IPS DF 6.9 (cell line): ENCODE measurements around the gene TRMT6.

Source experiments
- DNase-seq: peaks from one replicate; pipeline ENCODE4 v3.0.0-alpha.2; 2013; ENCODE audit warnings: low read depth, low spot score
- H3K27ac ChIP-seq: one replicate; pipeline ENCODE4 v1.5.1; 2013; ENCODE audit warnings: low read length, control low read depth
- H3K27me3 ChIP-seq: 2 replicates; pipeline ENCODE4 v1.6.1; 2013; ENCODE audit warnings: mild to moderate bottlenecking, low read length; ENCODE audit not compliant: control insufficient read depth, insufficient read depth
- H3K36me3 ChIP-seq: 2 replicates; pipeline ENCODE4 v1.6.1; 2013; ENCODE audit warnings: low read length; ENCODE audit not compliant: control insufficient read depth, insufficient read depth
- H3K4me1 ChIP-seq: 2 replicates; pipeline ENCODE4 v1.6.1; 2013; ENCODE audit warnings: low read length; ENCODE audit not compliant: control insufficient read depth, insufficient read depth
- H3K4me3 ChIP-seq: 2 replicates; pipeline ENCODE4 v1.5.1; 2013; ENCODE audit warnings: mild to moderate bottlenecking, low read length
- H3K9me3 ChIP-seq: 2 replicates; pipeline ENCODE4 v1.6.1; 2013; ENCODE audit warnings: low read length, inconsistent platforms; ENCODE audit not compliant: control insufficient read depth, insufficient read depth
- WGBS: extraction: QIAGEN DNeasy Blood & Tissue Kit; methylation state at CpG from one replicate; pipeline ENCODE4 v1.1.7; 2013; ENCODE audit warnings: mixed read lengths, missing lambda C conversion rate; ENCODE audit not compliant: insufficient read length, insufficient coverage; 5-methylcytosine and 5-hydroxymethylcytosine counted together

Gene TRMT6

DNA sequence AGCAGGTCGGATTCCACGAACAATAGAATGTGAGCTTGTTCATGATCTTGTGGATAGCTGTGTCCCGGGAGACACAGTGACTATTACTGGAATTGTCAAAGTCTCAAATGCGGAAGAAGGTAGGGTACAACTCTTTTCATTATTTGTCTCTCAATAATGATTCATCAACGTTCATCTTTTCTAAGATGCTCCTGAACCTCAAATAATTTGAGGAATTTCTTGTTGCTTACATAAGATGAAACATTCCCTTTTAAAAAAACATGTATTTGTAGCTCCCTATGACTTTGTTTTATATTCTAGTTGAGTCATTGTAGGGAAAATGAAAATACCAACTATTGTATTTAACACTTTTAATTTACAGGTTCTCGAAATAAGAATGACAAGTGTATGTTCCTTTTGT lies 17.1 kb upstream of the TRMT6 start:
- no peak for DNase-seq
- H3K27ac ChIP-seq: no peak overlapping the region
- H3K36me3 ChIP-seq: peaks cover 2% of the 10 kb centered on the region; the same call in 1 of the 2 replicates
- peaks cover 8% of the 10 kb centered on the region for H3K27me3 ChIP-seq
- H3K4me3 ChIP-seq: no peak overlapping the region
- no CpG with 5 or more reads among the region's 6 CpGs for WGBS
- no peaks in the 10 kb centered on the region for H3K9me3 ChIP-seq
- H3K4me1 ChIP-seq: no peaks in the 10 kb centered on the region

DNA sequence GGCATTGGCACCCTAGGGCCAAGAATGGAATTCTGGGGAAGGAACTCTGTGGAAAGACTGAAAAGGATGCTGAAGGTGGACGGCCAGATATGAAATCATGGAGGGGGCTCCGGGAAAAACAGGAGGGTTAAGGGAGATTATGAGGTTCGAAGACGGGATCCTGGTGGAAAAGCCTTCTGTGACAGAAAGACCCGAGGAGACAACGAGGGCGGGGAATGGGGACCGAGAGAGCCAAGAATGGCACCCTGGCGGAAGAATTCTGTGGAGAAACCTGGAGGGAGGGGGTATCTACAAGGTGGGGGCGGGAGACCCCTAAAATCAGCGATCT lies 426 bp downstream of the TRMT6 start:
- no peaks in the 10 kb centered on the region for H3K9me3 ChIP-seq
- H3K27me3 ChIP-seq: no peaks in the 10 kb centered on the region
- WGBS: no CpG with 5 or more reads among the region's 11 CpGs
- no peaks in the 10 kb centered on the region for H3K4me1 ChIP-seq
- no peak for DNase-seq
- H3K4me3 ChIP-seq: peak overlapping the region; percentile 63
- no peak overlapping the region for H3K27ac ChIP-seq
- peaks cover 15% of the 10 kb centered on the region; the same call in 1 of the 2 replicates for H3K36me3 ChIP-seq

- Histone ChIP-seq H3K4me1 (no peaks in the 10 kb centered on the region), H3K9me3 (no peaks in the 10 kb centered on the region), H3K36me3 (peaks cover 21% of the 10 kb centered on the region; the same call in 1 of the 2 replicates), H3K27me3 (no peaks in the 10 kb centered on the region), H3K4me3 (no peak overlapping the region), H3K27ac (no peak overlapping the region)
- DNase-seq: no peak
- WGBS: no CpG with 5 or more reads among the region's 6 CpGs
Measured at GRCh38 chr20:5947276-5947675, 3.1 kb downstream of the TRMT6 start.

GRCh38 chr20:5945963-5946362 lies 4.4 kb downstream of the TRMT6 start:
- Histone ChIP-seq H3K9me3 (no peaks in the 10 kb centered on the region), H3K4me3 (no peak overlapping the region), H3K27ac (no peak overlapping the region), H3K4me1 (no peaks in the 10 kb centered on the region), H3K27me3 (no peaks in the 10 kb centered on the region), H3K36me3 (peaks cover 25% of the 10 kb centered on the region; the same call in 1 of the 2 replicates)
- DNase-seq: no peak
- WGBS: no CpG with 5 or more reads among the region's 3 CpGs

DNA sequence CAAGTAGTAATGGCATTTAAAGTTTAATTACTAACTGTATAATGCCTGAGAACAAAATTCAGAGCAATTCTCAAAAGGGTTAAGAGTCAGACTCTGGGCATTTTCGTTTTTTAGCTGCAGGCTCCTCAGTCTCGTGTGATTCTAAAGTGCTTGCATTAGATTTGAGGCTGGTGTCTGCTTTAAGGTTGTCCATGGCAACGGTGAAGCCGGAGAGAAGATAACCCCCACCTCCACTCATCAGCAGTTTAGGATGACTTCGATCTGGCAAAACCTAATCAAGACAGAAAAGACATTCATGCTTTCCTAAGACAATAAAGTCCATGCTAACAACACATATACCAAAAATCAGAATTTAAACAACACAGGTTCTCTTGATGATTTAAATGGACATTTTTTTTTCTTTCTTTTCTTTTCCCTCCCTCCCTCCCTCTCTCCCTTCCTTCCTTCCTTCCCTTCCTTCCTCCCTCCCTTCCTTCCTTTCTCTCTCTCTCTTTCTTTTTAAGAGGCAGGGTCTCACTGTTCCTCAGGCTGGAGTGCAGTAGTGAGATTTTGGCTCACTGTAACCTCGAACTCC lies 11.8 kb downstream of the TRMT6 start:
- Histone ChIP-seq H3K27ac (no peak overlapping the region), H3K4me3 (no peak overlapping the region), H3K9me3 (no peaks in the 10 kb centered on the region), H3K27me3 (no peaks in the 10 kb centered on the region), H3K36me3 (peaks cover 22% of the 10 kb centered on the region), H3K4me1 (no peaks in the 10 kb centered on the region)
- DNase-seq: no peak
- WGBS: no CpG with 5 or more reads among the region's 6 CpGs

DNA sequence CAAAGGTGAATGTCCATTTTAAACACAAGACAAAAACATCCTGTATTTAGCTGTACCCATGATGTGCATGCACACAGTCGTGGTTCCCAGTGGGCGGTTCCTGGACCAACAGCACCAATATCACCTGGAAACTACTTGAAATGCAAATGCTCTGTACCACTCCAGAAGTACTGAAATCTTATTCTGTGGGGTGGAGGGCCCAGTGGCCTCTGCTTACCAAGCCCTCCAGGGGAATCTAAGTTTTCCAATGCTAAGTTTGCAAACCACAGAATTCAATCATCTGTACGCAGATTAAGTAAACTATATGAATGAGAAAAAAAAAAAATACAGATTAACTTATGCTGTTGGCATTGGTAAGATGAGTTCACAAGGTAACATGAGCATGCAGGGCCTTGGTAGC lies 14.1 kb downstream of the TRMT6 start:
- WGBS: no CpG with 5 or more reads among the region's 3 CpGs
- peaks cover 10% of the 10 kb centered on the region for H3K36me3 ChIP-seq
- H3K9me3 ChIP-seq: no peaks in the 10 kb centered on the region
- no peaks in the 10 kb centered on the region for H3K4me1 ChIP-seq
- no peak for DNase-seq
- no peak overlapping the region for H3K4me3 ChIP-seq
- H3K27ac ChIP-seq: no peak overlapping the region
- no peaks in the 10 kb centered on the region for H3K27me3 ChIP-seq

- H3K27me3 ChIP-seq: no peaks in the 10 kb centered on the region
- H3K4me1 ChIP-seq: no peaks in the 10 kb centered on the region
- no peak for DNase-seq
- H3K4me3 ChIP-seq: no peak overlapping the region
- H3K9me3 ChIP-seq: no peaks in the 10 kb centered on the region
- H3K36me3 ChIP-seq: peaks cover 5% of the 10 kb centered on the region; the same call in 1 of the 2 replicates
- H3K27ac ChIP-seq: no peak overlapping the region
- WGBS: no CpG with 5 or more reads among the region's 1 CpG
Measured at GRCh38 chr20:5935384-5935783, 14.9 kb downstream of the TRMT6 start.

GRCh38 chr20:5933802-5934436 lies 16.4 kb downstream of the TRMT6 start:
- H3K9me3 ChIP-seq: no peaks in the 10 kb centered on the region
- no peak overlapping the region for H3K4me3 ChIP-seq
- no peak for DNase-seq
- H3K36me3 ChIP-seq: no peaks in the 10 kb centered on the region
- no peaks in the 10 kb centered on the region for H3K4me1 ChIP-seq
- no CpG with 5 or more reads among the region's 7 CpGs for WGBS
- H3K27ac ChIP-seq: no peak overlapping the region
- no peaks in the 10 kb centered on the region for H3K27me3 ChIP-seq

DNA sequence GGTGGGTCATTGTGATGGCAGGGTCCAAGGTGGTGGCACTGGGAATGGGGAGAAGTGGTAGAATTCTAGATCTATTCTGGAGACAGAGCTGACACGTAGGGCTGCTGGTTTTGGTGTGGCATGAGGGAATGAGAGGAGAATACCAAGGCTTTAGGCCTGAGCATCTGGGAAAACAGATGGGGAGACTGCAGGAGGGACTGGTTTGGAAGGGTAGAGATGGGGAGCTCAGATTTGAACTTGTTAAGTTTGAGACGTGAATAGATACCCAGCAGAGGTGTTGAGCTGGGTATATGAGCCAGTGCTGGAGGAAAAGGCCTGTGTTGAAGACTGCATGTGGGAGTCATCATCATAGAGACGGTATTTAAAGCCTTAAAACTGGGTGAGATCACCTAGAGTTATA lies 17.5 kb downstream of the TRMT6 start:
- WGBS: no CpG with 5 or more reads among the region's 3 CpGs
- Histone ChIP-seq H3K4me3 (no peak overlapping the region), H3K27ac (no peak overlapping the region), H3K27me3 (no peaks in the 10 kb centered on the region), H3K4me1 (no peaks in the 10 kb centered on the region), H3K9me3 (no peaks in the 10 kb centered on the region), H3K36me3 (no peaks in the 10 kb centered on the region)
- DNase-seq: no peak

DNA sequence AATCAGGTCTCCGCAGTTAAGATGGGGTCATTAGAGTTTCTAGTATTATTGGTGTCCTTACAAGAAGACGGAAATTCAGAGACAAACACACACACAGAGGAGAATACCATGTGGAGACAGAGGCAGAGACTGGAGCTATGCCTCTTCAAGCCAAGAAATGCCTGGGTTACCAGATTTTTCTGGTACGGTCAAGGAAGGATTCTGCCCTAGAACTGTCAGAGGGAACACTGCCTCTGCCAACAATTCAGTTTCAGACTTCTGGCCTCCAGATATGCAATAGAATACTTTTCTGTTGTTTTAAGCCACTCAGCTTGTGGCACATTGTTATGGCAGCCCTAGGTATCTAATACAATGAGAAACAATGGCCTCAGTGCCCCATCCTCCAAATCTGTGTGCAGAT lies 18.9 kb downstream of the TRMT6 start:
- DNase-seq: no peak
- H3K27me3 ChIP-seq: no peaks in the 10 kb centered on the region
- no peaks in the 10 kb centered on the region for H3K36me3 ChIP-seq
- no peaks in the 10 kb centered on the region for H3K4me1 ChIP-seq
- H3K27ac ChIP-seq: no peak overlapping the region
- H3K4me3 ChIP-seq: no peak overlapping the region
- no peaks in the 10 kb centered on the region for H3K9me3 ChIP-seq
- WGBS: no CpG with 5 or more reads among the region's 3 CpGs
